HG02588 (cell line): ENCODE measurements around the gene OSBPL2.

Source experiments
- ATAC-seq: cut with Tn5 transposase; IDR thresholded peaks from one replicate; pipeline ENCODE4 v1.9.1; 2021; ENCODE audit warnings: mild to moderate bottlenecking, moderate library complexity; ENCODE audit not compliant: unreplicated experiment

OSBPL2 gene

GRCh38 chr20:62205618-62206387, 32.5 kb upstream of the OSBPL2 start:
- no peak for ATAC-seq

- ATAC-seq, result no peak
Measured at GRCh38 chr20:62206388-62206775, 31.9 kb upstream of the OSBPL2 start.

- ATAC-seq, result no peak
Measured at GRCh38 chr20:62208061-62208794, 30.1 kb upstream of the OSBPL2 start.

GRCh38 chr20:62208795-62209755, 29.2 kb upstream of the OSBPL2 start:
- ATAC-seq, result no peak

- ATAC-seq, result no peak
Measured at GRCh38 chr20:62209850-62210495, 28.3 kb upstream of the OSBPL2 start.

GRCh38 chr20:62210496-62210855, 27.8 kb upstream of the OSBPL2 start:
- no peak for ATAC-seq

- ATAC-seq, result no peak
Measured at GRCh38 chr20:62211216-62211615, 27.1 kb upstream of the OSBPL2 start.

- ATAC-seq, result no peak
Measured at GRCh38 chr20:62211769-62212288, 26.5 kb upstream of the OSBPL2 start.

- ATAC-seq, result no peak
Measured at GRCh38 chr20:62212299-62212698, 26.0 kb upstream of the OSBPL2 start.

GRCh38 chr20:62214067-62214466, 24.3 kb upstream of the OSBPL2 start:
- ATAC-seq, result no peak

- no peak for ATAC-seq
Measured at GRCh38 chr20:62215020-62215990, 23.0 kb upstream of the OSBPL2 start.

GRCh38 chr20:62215991-62216635, 22.2 kb upstream of the OSBPL2 start:
- ATAC-seq, result no peak

- ATAC-seq, result no peak
Measured at GRCh38 chr20:62216636-62217566, 21.4 kb upstream of the OSBPL2 start.

GRCh38 chr20:62217913-62218773, 20.2 kb upstream of the OSBPL2 start:
- ATAC-seq, result no peak

- ATAC-seq, result no peak
Measured at GRCh38 chr20:62219101-62219991, 19.0 kb upstream of the OSBPL2 start.
